ENCODE data around the gene GCK. TPM values are rescaled to one million over a fixed set of nuclear protein-coding genes. Genes with fewer than 3 reads are reported as not detected.

The GCK gene
- total RNA-seq, 3 donors from 2014 or later = 0.48 to 1.6 TPM; not detected in 1

DNA sequence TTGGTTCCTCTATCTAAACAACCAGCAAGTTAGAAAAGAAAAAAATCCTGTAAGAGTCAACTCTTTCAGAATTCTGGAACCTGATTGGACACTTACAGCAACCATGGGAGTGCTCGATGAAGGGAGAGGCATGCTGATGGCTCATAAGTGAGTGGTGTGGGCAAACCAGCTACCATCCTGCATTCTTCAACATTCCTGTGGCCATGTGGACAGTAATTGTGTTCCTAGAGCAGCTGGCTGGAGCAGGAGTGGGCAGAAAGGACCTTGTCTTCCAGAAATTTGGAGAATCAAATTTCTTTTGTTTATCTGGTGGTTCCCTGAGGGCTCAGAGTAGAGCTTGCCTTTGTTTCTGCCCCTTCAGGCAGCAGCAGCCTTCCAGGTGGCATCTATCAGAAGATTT is 25.6 kb downstream of the GCK start:
- Histone ChIP-seq H3K4me1 (no peaks in the 10 kb centered on the region), H3K9me3 (no peaks in the 10 kb centered on the region), H3K27ac (peak overlapping the region in 1 of 2 donors; percentile 5), H3K36me3 (no peaks in the 10 kb centered on the region), H3K27me3 (no peaks in the 10 kb centered on the region), H3K4me3 (no peak overlapping the region)
- intact Hi-C loops (cut with DNase I; ENCODE audit: low total_unique reads) = no loop called here
- TF ChIP-seq POLR2AphosphoS5 (IDR thresholded peaks at IDR 0.05) (no peak), POLR2A (IDR thresholded peaks at IDR 0.05) (no peak)
- TF ChIP-seq, protein P1, sequence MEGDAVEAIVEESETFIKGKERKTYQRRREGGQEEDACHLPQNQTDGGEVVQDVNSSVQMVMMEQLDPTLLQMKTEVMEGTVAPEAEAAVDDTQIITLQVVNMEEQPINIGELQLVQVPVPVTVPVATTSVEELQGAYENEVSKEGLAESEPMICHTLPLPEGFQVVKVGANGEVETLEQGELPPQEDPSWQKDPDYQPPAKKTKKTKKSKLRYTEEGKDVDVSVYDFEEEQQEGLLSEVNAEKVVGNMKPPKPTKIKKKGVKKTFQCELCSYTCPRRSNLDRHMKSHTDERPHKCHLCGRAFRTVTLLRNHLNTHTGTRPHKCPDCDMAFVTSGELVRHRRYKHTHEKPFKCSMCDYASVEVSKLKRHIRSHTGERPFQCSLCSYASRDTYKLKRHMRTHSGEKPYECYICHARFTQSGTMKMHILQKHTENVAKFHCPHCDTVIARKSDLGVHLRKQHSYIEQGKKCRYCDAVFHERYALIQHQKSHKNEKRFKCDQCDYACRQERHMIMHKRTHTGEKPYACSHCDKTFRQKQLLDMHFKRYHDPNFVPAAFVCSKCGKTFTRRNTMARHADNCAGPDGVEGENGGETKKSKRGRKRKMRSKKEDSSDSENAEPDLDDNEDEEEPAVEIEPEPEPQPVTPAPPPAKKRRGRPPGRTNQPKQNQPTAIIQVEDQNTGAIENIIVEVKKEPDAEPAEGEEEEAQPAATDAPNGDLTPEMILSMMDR (IDR thresholded peaks at IDR 0.05) = no peak
- peak; percentile 5 to 51 for DNase-seq (ENCODE audit: low spot score in 2 of 2)

DNA sequence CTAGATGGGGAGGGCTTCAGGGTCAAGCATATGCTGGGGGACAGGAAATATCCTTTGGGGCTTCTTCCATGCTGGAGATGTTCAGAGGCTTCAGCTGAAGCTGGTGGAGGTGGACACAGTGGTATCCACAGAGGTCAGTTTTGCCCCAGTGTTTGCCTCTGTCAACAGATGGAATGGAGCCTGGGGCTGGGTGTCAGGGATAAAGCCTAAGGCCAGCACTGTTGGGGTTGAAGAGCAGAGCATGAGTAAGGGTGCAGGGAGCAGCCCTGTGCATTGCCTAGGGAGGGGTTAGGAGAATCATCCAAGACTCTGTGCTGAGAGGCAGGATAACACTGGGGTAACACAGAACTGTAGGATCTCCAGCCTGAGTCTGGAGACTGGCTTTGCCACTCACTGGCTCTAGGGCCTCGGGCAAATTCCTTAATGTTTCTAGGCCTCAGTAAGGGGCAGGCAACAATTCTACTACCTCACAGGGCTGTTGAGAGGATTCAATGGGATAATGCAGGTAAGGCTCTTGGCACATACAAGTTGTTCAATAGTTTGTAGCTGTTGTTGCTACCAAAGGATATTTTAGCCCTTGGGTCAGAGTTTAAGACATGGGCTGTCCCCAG is 26.3 kb downstream of the GCK start:
- Histone ChIP-seq H3K4me1 (no peaks in the 10 kb centered on the region), H3K27ac (peak overlapping the region in 1 of 2 donors; percentile 5), H3K27me3 (no peaks in the 10 kb centered on the region), H3K9me3 (no peaks in the 10 kb centered on the region), H3K4me3 (no peak overlapping the region), H3K36me3 (no peaks in the 10 kb centered on the region)
- TF ChIP-seq, protein P1 (IDR thresholded peaks at IDR 0.05) = no peak
- TF ChIP-seq POLR2AphosphoS5 (IDR thresholded peaks at IDR 0.05) (no peak), POLR2A (IDR thresholded peaks at IDR 0.05) (no peak)
- peak in 1 of 2 donors; percentile 6 for DNase-seq (ENCODE audit: low spot score in 2 of 2)
- intact Hi-C loops (cut with DNase I; ENCODE audit: low total_unique reads) = no loop called here

DNA sequence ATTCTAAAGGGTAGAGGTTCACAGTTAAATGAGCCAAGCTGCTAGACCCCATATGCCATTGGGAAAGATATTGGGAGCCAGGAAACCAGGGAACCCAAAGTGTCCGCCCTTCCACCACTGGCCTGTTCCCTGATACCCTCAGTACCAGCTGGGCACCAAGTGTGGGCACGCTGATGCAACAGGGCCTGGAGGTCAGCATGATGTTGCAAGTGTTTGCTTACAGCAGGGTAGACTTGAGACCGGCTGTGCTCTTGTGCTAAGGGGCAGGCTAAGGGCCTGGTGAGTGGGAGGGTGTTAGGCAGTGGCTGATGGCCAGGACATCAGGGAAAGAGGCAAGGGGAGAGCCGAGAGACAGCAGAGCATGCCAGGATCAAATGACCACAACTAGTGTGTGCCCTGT is 27.1 kb downstream of the GCK start:
- H3K27ac ChIP-seq = no peak overlapping the region
- no peaks in the 10 kb centered on the region for H3K27me3 ChIP-seq
- TF ChIP-seq POLR2A (IDR thresholded peaks at IDR 0.05) (no peak), POLR2AphosphoS5 (IDR thresholded peaks at IDR 0.05) (no peak)
- TF ChIP-seq, protein P1 (IDR thresholded peaks at IDR 0.05) = no peak
- no peak overlapping the region for H3K4me3 ChIP-seq
- H3K36me3 ChIP-seq = no peaks in the 10 kb centered on the region
- intact Hi-C loops (cut with DNase I; ENCODE audit: low total_unique reads) = no loop called here
- no peaks in the 10 kb centered on the region for H3K4me1 ChIP-seq
- DNase-seq (ENCODE audit: low spot score in 2 of 2) = no peak
- H3K9me3 ChIP-seq = no peaks in the 10 kb centered on the region

DNA sequence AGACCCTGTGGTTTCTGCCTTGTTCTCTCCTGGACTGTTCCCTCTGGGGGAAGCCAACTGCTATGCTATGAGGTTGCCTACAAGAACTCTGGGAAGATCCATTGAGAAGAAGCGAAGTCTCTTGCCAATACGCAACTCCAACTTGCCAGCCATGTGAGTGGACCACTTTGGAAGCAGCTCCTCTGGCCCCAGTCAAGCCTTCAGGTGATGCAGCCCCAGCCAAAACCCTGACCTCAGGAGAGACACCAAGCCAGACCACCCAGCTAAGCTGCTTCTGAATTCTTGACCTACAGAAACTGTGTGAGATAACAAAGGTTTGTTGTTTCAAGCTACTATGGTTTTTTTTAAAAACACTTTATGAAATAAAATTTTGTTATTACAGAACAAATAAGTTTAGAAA is 27.9 kb downstream of the GCK start:
- H3K4me1 ChIP-seq = no peaks in the 10 kb centered on the region
- TF ChIP-seq POLR2AphosphoS5 (IDR thresholded peaks at IDR 0.05) (no peak), POLR2A (IDR thresholded peaks at IDR 0.05) (no peak)
- TF ChIP-seq, protein P1 (IDR thresholded peaks at IDR 0.05) = no peak
- no peaks in the 10 kb centered on the region for H3K9me3 ChIP-seq
- H3K4me3 ChIP-seq = no peak overlapping the region
- no peak for DNase-seq (ENCODE audit: low spot score in 2 of 2)
- no peak overlapping the region for H3K27ac ChIP-seq
- no peaks in the 10 kb centered on the region for H3K36me3 ChIP-seq
- H3K27me3 ChIP-seq = no peaks in the 10 kb centered on the region
- intact Hi-C loops (cut with DNase I; ENCODE audit: low total_unique reads) = no loop called here

DNA sequence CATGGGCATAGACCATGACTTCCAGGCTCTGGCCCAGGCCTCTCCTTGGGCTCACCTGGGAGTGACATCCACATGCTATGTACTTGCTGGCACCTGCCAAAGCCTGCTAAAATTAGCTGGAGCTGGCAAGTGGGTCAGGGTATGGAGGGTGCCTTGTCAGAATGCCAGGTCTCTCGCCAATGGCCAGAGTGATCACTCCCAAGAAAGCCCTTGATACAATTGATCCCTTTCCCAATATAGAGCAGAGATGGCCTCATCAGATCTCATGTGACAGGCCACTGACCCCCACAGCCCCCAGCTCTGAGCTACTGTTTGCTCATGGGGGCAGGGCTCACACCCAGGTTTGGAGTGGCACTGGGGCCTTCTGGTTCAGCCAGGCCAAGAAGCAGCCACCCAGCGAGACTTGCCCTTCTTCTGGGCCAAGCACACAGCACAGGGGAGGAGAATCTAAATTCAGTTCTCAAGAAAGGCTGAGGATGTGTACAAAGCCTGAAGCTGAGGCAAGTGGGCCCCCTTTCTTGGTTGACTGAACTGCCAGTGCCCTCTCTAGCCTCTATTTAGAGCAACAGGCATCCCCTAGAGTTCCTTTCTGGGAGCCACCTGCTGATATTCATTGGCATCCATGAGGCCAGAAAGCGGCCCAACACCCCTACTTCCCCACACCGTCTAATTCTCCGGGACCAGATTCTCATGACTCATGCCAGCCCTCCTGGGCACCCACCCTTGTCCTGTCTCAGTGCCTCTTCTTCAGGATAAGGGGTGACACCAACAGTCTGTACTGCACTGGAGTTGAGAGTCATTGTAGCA is 29.2 kb downstream of the GCK start:
- Histone ChIP-seq H3K36me3 (no peaks in the 10 kb centered on the region), H3K27ac (no peak overlapping the region), H3K9me3 (no peaks in the 10 kb centered on the region), H3K4me1 (no peaks in the 10 kb centered on the region), H3K27me3 (no peaks in the 10 kb centered on the region), H3K4me3 (no peak overlapping the region)
- no peak for DNase-seq (ENCODE audit: low spot score in 2 of 2)
- intact Hi-C loops (cut with DNase I; ENCODE audit: low total_unique reads) = no loop called here
- TF ChIP-seq POLR2AphosphoS5 (IDR thresholded peaks at IDR 0.05) (no peak), POLR2A (IDR thresholded peaks at IDR 0.05) (no peak)
- TF ChIP-seq, protein P1 (IDR thresholded peaks at IDR 0.05) = no peak

Measured in breast epithelium (tissue), 4 donors.